HG03432 (cell line): Measurements from ENCODE around the gene LRRC72.
A peak's percentile ranks its signal among the peaks of the same experiment; 100 is the strongest.

Source experiments
- ATAC-seq: cut with Tn5 transposase; IDR thresholded peaks from one replicate; pipeline ENCODE4 v1.9.1; 2021; ENCODE audit warnings: mild to moderate bottlenecking, moderate library complexity; ENCODE audit not compliant: unreplicated experiment

The LRRC72 gene

DNA sequence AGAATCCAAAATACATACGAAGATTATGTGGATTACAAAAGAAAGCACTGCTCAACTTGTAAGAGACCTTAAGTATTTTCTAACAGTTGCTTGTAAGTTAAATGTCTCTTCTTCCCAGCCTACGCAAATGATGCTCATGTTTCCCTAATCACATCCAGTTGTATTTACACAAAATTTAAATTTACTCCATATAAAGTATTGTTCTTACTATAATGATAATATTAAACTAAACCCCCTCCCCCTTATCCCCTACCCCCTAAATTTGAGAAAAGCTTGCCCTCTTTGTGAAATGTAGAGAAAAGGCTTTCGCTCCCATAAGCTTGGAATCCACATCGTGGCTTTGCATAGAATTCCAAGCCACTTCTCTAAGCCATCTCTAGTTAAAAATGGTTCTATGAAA is 89.5 kb downstream of the LRRC72 start:
- ATAC-seq = no peak

DNA sequence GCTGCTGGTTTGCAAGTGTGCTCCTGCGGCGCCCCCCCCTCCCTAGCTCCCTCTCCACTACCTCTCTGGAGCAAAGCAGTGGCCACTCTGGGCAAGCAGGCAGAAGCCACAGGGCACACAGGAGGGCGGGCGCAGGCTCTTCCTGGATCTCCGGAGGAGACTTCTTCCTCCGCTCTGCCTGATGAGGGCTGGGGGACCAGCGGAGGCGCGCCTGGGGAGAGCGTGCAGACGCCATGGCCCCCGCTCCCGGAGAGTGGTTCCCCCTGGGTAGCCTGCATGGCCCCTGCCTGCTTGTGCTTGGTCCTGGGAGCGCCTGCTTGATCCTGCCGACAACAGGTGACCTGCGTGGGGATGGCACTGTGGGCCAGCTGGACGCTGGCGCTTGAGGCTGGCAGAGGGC is 89.9 kb downstream of the LRRC72 start:
- ATAC-seq = no peak

DNA sequence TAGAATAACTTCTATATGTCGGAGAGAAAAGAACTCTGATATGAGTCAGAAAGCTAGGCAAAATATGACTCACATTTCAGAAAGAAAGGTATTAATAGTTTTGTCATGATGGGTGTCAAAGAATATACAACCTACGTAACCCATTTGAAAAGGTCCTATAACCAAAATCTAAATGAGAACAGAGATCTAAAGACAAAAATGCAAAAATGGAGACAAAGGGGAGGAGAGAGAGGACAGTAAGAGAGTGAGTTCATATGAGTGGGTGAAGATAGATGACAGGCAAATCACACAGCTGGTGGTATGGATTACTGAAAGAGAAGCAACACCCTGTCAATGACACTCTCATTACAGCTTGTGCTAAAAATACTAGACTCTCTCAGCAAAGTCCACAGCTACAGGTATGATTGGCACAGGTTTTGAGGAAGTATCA is 93.4 kb downstream of the LRRC72 start:
- peak; percentile 94 for ATAC-seq

DNA sequence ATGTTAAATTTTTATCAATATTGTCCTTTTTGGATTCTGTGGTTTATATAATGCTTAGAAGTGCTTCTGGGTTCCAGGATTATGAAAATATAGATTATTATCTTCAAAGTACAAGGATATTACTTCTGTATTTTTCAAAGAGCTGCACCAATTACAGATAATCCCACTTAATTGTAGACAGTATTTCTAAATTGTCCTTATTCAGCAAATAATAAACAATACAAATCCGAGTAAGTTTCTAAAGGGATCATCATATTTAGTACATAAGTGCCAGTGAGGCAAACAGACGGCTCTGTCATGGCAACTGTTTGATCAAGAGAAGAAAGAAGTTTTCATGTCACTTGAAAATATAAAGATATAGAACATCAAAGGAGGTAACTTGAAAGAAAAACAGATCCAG is 99.8 kb downstream of the LRRC72 start:
- ATAC-seq = no peak

DNA sequence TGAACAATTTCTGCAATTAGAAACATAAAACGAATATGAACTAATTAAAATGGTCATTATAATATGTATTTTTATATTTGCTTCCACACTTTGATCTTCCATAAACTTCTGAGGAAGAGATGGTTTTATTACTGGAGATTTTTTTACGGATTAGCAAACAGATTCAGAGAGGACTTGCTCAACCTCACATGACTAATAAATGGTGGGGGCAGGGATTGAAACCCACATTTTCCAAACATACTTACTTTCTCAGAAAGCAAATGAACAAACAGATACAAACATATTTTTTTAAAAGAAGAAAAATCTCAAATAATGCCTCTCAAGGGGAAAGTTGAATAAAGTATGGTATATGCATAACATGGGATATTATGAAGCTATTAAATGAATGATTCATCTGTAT is 100.6 kb downstream of the LRRC72 start:
- ATAC-seq = no peak

DNA sequence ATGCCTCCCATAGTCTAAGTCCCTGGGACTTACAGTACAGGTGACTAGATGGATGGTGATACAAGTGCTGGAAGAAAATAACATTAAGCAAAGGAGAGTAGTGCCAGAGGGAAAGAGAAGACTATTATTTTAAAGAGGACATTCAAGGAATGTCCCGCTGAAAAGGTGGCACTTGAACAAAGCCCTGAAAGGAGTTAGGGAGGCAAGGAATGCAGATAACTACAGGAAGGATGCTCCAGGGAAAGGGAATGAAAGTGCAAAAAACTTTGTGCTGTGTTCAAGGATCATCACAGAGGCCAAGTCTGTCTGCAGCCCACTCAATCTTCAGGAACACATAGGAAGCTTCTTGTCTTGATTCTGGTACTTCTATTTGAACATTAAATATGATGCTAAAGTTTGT is 104.0 kb downstream of the LRRC72 start:
- no peak for ATAC-seq
